ENCODE results near the gene KCNH4.
"Not testable (repeated sequence)": the region's sequence is repeated elsewhere in the genome, so short reads cannot be mapped to it uniquely, and the experiment has no call there.

Gene KCNH4

GRCh38 chr17:42212382-42212781 lies 31.4 kb upstream of the KCNH4 start:
- H3K27me3 ChIP-seq (ENCODE audit: low read depth, low read length) = no peaks in the 10 kb centered on the region
- TF ChIP-seq EZH2phosphoT487 (IDR thresholded peaks at IDR 0.05; ENCODE audit: low read depth) (no peak), CTCF (IDR thresholded peaks at IDR 0.05; ENCODE audit: low read depth, low read length) (no peak)
- H4K20me1 ChIP-seq (ENCODE audit: insufficient read depth, low read length) = no peaks in the 10 kb centered on the region
- peaks cover 56% of the 10 kb centered on the region for H3K36me3 ChIP-seq (replicated peaks; ENCODE audit: low read depth, low read length)
- no peaks in the 10 kb centered on the region for H3K4me1 ChIP-seq (ENCODE audit: low read length)
- H2AFZ ChIP-seq (ENCODE audit: low read depth, low read length) = no peak overlapping the region
- H3K79me2 ChIP-seq (ENCODE audit: low read length) = no peaks in the 10 kb centered on the region
- no peak overlapping the region for H3K27ac ChIP-seq (ENCODE audit: low read length)
- H3K4me2 ChIP-seq (ENCODE audit: low read length) = no peak overlapping the region
- no peak overlapping the region for H3K9ac ChIP-seq (ENCODE audit: low read length)
- no peak overlapping the region for H3K4me3 ChIP-seq (ENCODE audit: low read length)
- H3K9me3 ChIP-seq (ENCODE audit: insufficient read depth, low read length) = no peaks in the 10 kb centered on the region

GRCh38 chr17:42211921-42212341 lies 31.0 kb upstream of the KCNH4 start:
- H4K20me1 ChIP-seq (ENCODE audit: insufficient read depth, low read length); H3K27me3 ChIP-seq (ENCODE audit: low read depth, low read length); H3K9me3 ChIP-seq (ENCODE audit: insufficient read depth, low read length); H3K27ac ChIP-seq (ENCODE audit: low read length); H3K9ac ChIP-seq (ENCODE audit: low read length); H3K4me3 ChIP-seq (ENCODE audit: low read length); H3K4me1 ChIP-seq (ENCODE audit: low read length); H2AFZ ChIP-seq (ENCODE audit: low read depth, low read length); H3K4me2 ChIP-seq (ENCODE audit: low read length); H3K79me2 ChIP-seq (ENCODE audit: low read length): not testable (repeated sequence)
- H3K36me3 ChIP-seq (replicated peaks; ENCODE audit: low read depth, low read length) = peaks cover 55% of the 10 kb centered on the region

- Histone ChIP-seq H3K4me3 (ENCODE audit: low read length) (no peak overlapping the region), H3K27me3 (ENCODE audit: low read depth, low read length) (no peaks in the 10 kb centered on the region), H3K9me3 (ENCODE audit: insufficient read depth, low read length) (no peaks in the 10 kb centered on the region), H3K79me2 (ENCODE audit: low read length) (no peaks in the 10 kb centered on the region), H3K36me3 (replicated peaks; ENCODE audit: low read depth, low read length) (peaks cover 52% of the 10 kb centered on the region), H3K27ac (ENCODE audit: low read length) (no peak overlapping the region), H3K9ac (ENCODE audit: low read length) (no peak overlapping the region), H3K4me1 (ENCODE audit: low read length) (no peaks in the 10 kb centered on the region), H3K4me2 (ENCODE audit: low read length) (no peak overlapping the region), H4K20me1 (ENCODE audit: insufficient read depth, low read length) (no peaks in the 10 kb centered on the region), H2AFZ (ENCODE audit: low read depth, low read length) (no peak overlapping the region)
- TF ChIP-seq EZH2phosphoT487 (IDR thresholded peaks at IDR 0.05; ENCODE audit: low read depth) (no peak), CTCF (IDR thresholded peaks at IDR 0.05; ENCODE audit: low read depth, low read length) (no peak)
Measured at GRCh38 chr17:42210046-42210445, 29.1 kb upstream of the KCNH4 start.

GRCh38 chr17:42206153-42206612 lies 25.2 kb upstream of the KCNH4 start:
- H2AFZ ChIP-seq (ENCODE audit: low read depth, low read length) = not testable (repeated sequence)

GRCh38 chr17:42203354-42203753 lies 22.4 kb upstream of the KCNH4 start:
- H3K9me3 ChIP-seq (ENCODE audit: insufficient read depth, low read length) = no peaks in the 10 kb centered on the region
- H4K20me1 ChIP-seq (ENCODE audit: insufficient read depth, low read length) = no peaks in the 10 kb centered on the region
- H3K27ac ChIP-seq (ENCODE audit: low read length) = no peak overlapping the region
- H3K9ac ChIP-seq (ENCODE audit: low read length) = no peak overlapping the region
- H3K4me2 ChIP-seq (ENCODE audit: low read length) = no peak overlapping the region
- TF ChIP-seq EZH2phosphoT487 (IDR thresholded peaks at IDR 0.05; ENCODE audit: low read depth) (no peak), CTCF (IDR thresholded peaks at IDR 0.05; ENCODE audit: low read depth, low read length) (no peak)
- peaks cover 17% of the 10 kb centered on the region for H3K4me1 ChIP-seq (ENCODE audit: low read length)
- no peaks in the 10 kb centered on the region for H3K27me3 ChIP-seq (ENCODE audit: low read depth, low read length)
- H3K36me3 ChIP-seq (replicated peaks; ENCODE audit: low read depth, low read length) = peaks cover 44% of the 10 kb centered on the region
- no peaks in the 10 kb centered on the region for H3K79me2 ChIP-seq (ENCODE audit: low read length)
- H3K4me3 ChIP-seq (ENCODE audit: low read length) = no peak overlapping the region
- H2AFZ ChIP-seq (ENCODE audit: low read depth, low read length) = no peak overlapping the region

More at GRCh38 chr17:42206153-42206612, 25.2 kb upstream of the KCNH4 start:
- not testable (repeated sequence) for H3K27ac ChIP-seq (ENCODE audit: low read length); H3K27me3 ChIP-seq (ENCODE audit: low read depth, low read length); H4K20me1 ChIP-seq (ENCODE audit: insufficient read depth, low read length); H3K9me3 ChIP-seq (ENCODE audit: insufficient read depth, low read length); H3K4me2 ChIP-seq (ENCODE audit: low read length); H3K4me3 ChIP-seq (ENCODE audit: low read length); H3K4me1 ChIP-seq (ENCODE audit: low read length); H3K79me2 ChIP-seq (ENCODE audit: low read length); H3K9ac ChIP-seq (ENCODE audit: low read length)
- H3K36me3 ChIP-seq (replicated peaks; ENCODE audit: low read depth, low read length) = peaks cover 54% of the 10 kb centered on the region
